Gastrocnemius medialis (tissue), 4 donors: ENCODE measurements around the gene CAMTA1.

Experiments used
- CTCF ChIP-seq, 5 experiments: fragments of 450-650 bp in 3 of 5; fragments of 200-600 bp in 2 of 5; sonication (generic) in 2 of 5; IDR thresholded peaks in 4 of 5; conservative IDR thresholded peaks in 1 of 5; 1 replicate in 4 of 5; 2 replicates in 1 of 5; pipeline ENCODE4 v1.5.1; 2016 to 2019; ENCODE audit warnings: antibody characterized with exemption in 5 of 5, mild to moderate bottlenecking in 3 of 5, moderate library complexity in 3 of 5
- POLR2A ChIP-seq, 2 donors: fragments of 450-650 bp; IDR thresholded peaks; one replicate each; pipeline ENCODE4 v1.6.1; 2017; ENCODE audit warnings: antibody characterized with exemption in 2 of 2, mild to moderate bottlenecking in 2 of 2, moderate library complexity in 2 of 2

- no peak for TF ChIP-seq CTCF (IDR thresholded peaks at IDR 0.05 in 4 of 5, conservative IDR thresholded peaks at IDR 0.05 in 1 of 5)
- TF ChIP-seq POLR2A (IDR thresholded peaks at IDR 0.05), result no peak
These were observed 187.1 kb downstream of the CAMTA1 start for GRCh38 chr1:6972399-6972798.
